ENCODE measurements around the gene SNX5. TPM values are rescaled to one million over a fixed set of nuclear protein-coding genes. Genes with fewer than 3 reads are reported as not detected.

SNX5 gene
- polyA plus RNA-seq, 4 donors: 67.8 to 295 (median 79.1) TPM

GRCh38 chr20:18001131-18001921, 32.7 kb upstream of the SNX5 start:
- no peak overlapping the region for H3K27ac ChIP-seq (ENCODE audit: low read depth in 1 of 3, low read length in 2 of 3)

GRCh38 chr20:17999566-17999965, 31.0 kb upstream of the SNX5 start:
- WGBS, 3 donors: 80 to 88% (median 88%) methylated on average over 4 of the region's 4 CpGs
- H3K4me1 ChIP-seq (ENCODE audit: control insufficient read depth in 3 of 3, insufficient read depth in 2 of 3, low read depth in 1 of 3, low read length in 2 of 3): peaks cover 0 to 8% (median 0%) of the 10 kb centered on the region in 3 donors
- no peak overlapping the region for H3K4me3 ChIP-seq (ENCODE audit: low read depth in 1 of 3, low read length in 3 of 3)
- no peaks in the 10 kb centered on the region for H3K27me3 ChIP-seq (ENCODE audit: control insufficient read depth in 3 of 3, insufficient read depth in 3 of 3, low read length in 3 of 3)
- no peaks in the 10 kb centered on the region for H3K9me3 ChIP-seq (ENCODE audit: control insufficient read depth in 2 of 2, insufficient read depth in 1 of 2, low read depth in 1 of 2, low read length in 1 of 2)
- DNase-seq: no peak
- FAIRE-seq: no peak
- no peak overlapping the region for H3K27ac ChIP-seq (ENCODE audit: low read depth in 1 of 3, low read length in 2 of 3)
- no peaks in the 10 kb centered on the region for H3K36me3 ChIP-seq (ENCODE audit: control insufficient read depth in 3 of 3, insufficient read depth in 2 of 3, low read depth in 1 of 3, low read length in 3 of 3)

More at GRCh38 chr20:18001131-18001921, 32.7 kb upstream of the SNX5 start:
- peak in 1 of 2 donors; percentile 24 for DNase-seq
- FAIRE-seq: no peak
- Histone ChIP-seq H3K4me1 (ENCODE audit: control insufficient read depth in 3 of 3, insufficient read depth in 2 of 3, low read depth in 1 of 3, low read length in 2 of 3) (peaks cover 0 to 16% (median 0%) of the 10 kb centered on the region in 3 donors), H3K36me3 (ENCODE audit: control insufficient read depth in 3 of 3, insufficient read depth in 2 of 3, low read depth in 1 of 3, low read length in 3 of 3) (no peaks in the 10 kb centered on the region), H3K9me3 (ENCODE audit: control insufficient read depth in 2 of 2, insufficient read depth in 1 of 2, low read depth in 1 of 2, low read length in 1 of 2) (no peaks in the 10 kb centered on the region), H3K4me3 (ENCODE audit: low read depth in 1 of 3, low read length in 3 of 3) (no peak overlapping the region), H3K27me3 (ENCODE audit: control insufficient read depth in 3 of 3, insufficient read depth in 3 of 3, low read length in 3 of 3) (no peaks in the 10 kb centered on the region)
- WGBS, 3 donors: 71 to 82% (median 75%) methylated on average over 10 of the region's 10 CpGs

DNA sequence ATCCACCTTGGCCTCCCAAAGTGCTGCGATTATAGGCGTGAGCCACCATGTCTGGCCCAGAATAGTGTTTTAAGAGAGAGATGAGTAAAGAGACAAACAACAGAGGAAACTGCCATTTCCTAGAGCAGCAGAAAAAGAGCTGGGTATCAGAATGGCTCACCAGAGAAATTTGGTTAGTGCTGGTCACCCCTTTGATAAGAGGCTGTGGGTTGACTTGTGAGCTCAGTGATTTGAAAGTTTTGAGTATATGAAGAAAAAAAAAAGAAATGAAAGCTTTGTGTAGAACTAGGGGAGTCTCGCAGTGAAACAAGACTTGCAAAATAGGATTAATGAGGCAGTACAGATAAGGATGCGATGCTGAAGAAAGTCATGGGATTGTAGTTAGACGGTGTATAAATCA, 29.9 kb upstream of the SNX5 start:
- no peak for DNase-seq
- H3K4me3 ChIP-seq (ENCODE audit: low read depth in 1 of 3, low read length in 3 of 3): no peak overlapping the region
- WGBS, 3 donors: 89 to 93% (median 93%) methylated on average over 5 of the region's 5 CpGs
- H3K9me3 ChIP-seq (ENCODE audit: control insufficient read depth in 2 of 2, insufficient read depth in 1 of 2, low read depth in 1 of 2, low read length in 1 of 2): no peaks in the 10 kb centered on the region
- H3K27ac ChIP-seq (ENCODE audit: low read depth in 1 of 3, low read length in 2 of 3): no peak overlapping the region
- H3K4me1 ChIP-seq (ENCODE audit: control insufficient read depth in 3 of 3, insufficient read depth in 2 of 3, low read depth in 1 of 3, low read length in 2 of 3): no peaks in the 10 kb centered on the region
- FAIRE-seq: no peak
- no peaks in the 10 kb centered on the region for H3K36me3 ChIP-seq (ENCODE audit: control insufficient read depth in 3 of 3, insufficient read depth in 2 of 3, low read depth in 1 of 3, low read length in 3 of 3)
- no peaks in the 10 kb centered on the region for H3K27me3 ChIP-seq (ENCODE audit: control insufficient read depth in 3 of 3, insufficient read depth in 3 of 3, low read length in 3 of 3)

DNA sequence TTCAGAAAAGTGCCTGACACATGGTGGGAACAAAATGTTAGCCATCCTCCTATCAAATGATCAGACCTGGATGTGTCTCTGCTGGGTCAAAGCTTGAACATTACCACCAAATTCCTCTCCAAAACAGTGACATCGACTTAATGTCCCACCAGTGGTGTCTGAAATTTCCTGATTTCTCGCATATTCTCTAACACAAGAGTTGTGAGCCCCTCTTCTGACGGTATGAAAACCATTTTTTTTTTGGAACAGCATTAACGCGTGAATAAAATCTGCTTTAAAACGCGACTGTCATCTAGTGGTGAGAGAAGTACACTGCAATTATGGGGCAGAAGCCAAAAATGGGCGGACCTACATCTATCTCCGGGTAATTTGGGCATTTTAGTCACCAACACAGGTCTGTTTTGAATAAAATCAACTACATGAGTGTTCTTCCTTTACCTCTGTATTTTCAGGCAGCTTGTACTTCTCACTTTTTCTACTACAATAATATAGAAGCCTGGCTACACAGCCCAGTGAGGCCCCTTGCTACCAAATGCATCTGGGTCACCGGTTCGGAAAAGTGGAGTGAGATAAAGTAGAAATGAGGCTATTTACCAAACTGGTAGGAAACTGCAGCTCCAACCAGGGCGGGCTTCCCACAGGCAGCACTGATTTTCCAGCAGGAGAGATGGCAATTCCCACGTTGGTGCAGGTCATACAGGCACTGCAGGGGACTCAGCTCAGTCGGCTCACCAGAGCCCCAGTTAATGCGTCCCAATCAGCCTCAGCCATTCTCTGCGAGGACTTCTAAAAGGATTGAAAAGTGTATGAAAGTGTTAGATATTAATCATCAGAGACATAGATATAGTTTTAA, 27.6 kb upstream of the SNX5 start:
- DNase-seq (peak; percentile 57 to 64), FAIRE-seq (no peak)
- Histone ChIP-seq H3K4me3 (ENCODE audit: low read depth in 1 of 3, low read length in 3 of 3) (no peak overlapping the region), H3K27ac (ENCODE audit: low read depth in 1 of 3, low read length in 2 of 3) (no peak overlapping the region), H3K27me3 (ENCODE audit: control insufficient read depth in 3 of 3, insufficient read depth in 3 of 3, low read length in 3 of 3) (no peaks in the 10 kb centered on the region), H3K36me3 (ENCODE audit: control insufficient read depth in 3 of 3, insufficient read depth in 2 of 3, low read depth in 1 of 3, low read length in 3 of 3) (no peaks in the 10 kb centered on the region), H3K9me3 (ENCODE audit: control insufficient read depth in 2 of 2, insufficient read depth in 1 of 2, low read depth in 1 of 2, low read length in 1 of 2) (no peaks in the 10 kb centered on the region), H3K4me1 (ENCODE audit: control insufficient read depth in 3 of 3, insufficient read depth in 2 of 3, low read depth in 1 of 3, low read length in 2 of 3) (no peaks in the 10 kb centered on the region)
- WGBS, 3 donors: 21 to 28% (median 26%) methylated on average over 16 of the region's 16 CpGs

GRCh38 chr20:17993546-17993945, 25.0 kb upstream of the SNX5 start:
- WGBS, 3 donors: 89 to 93% (median 92%) methylated on average over 3 of the region's 3 CpGs
- H3K36me3 ChIP-seq (ENCODE audit: control insufficient read depth in 3 of 3, insufficient read depth in 2 of 3, low read depth in 1 of 3, low read length in 3 of 3): peaks cover 0 to 16% (median 6%) of the 10 kb centered on the region in 3 donors
- no peaks in the 10 kb centered on the region for H3K27me3 ChIP-seq (ENCODE audit: control insufficient read depth in 3 of 3, insufficient read depth in 3 of 3, low read length in 3 of 3)
- H3K27ac ChIP-seq (ENCODE audit: low read depth in 1 of 3, low read length in 2 of 3): no peak overlapping the region
- DNase-seq (no peak), FAIRE-seq (no peak)
- no peaks in the 10 kb centered on the region for H3K4me1 ChIP-seq (ENCODE audit: control insufficient read depth in 3 of 3, insufficient read depth in 2 of 3, low read depth in 1 of 3, low read length in 2 of 3)
- H3K4me3 ChIP-seq (ENCODE audit: low read depth in 1 of 3, low read length in 3 of 3): no peak overlapping the region
- no peaks in the 10 kb centered on the region for H3K9me3 ChIP-seq (ENCODE audit: control insufficient read depth in 2 of 2, insufficient read depth in 1 of 2, low read depth in 1 of 2, low read length in 1 of 2)

GRCh38 chr20:17992847-17993513, 24.4 kb upstream of the SNX5 start:
- WGBS, 3 donors: 59 to 66% (median 61%) methylated on average over 5 of the region's 5 CpGs
- no peak for FAIRE-seq
- Histone ChIP-seq H3K36me3 (ENCODE audit: control insufficient read depth in 3 of 3, insufficient read depth in 2 of 3, low read depth in 1 of 3, low read length in 3 of 3) (peaks cover 0 to 21% (median 6%) of the 10 kb centered on the region in 3 donors), H3K4me3 (ENCODE audit: low read depth in 1 of 3, low read length in 3 of 3) (no peak overlapping the region), H3K27ac (ENCODE audit: low read depth in 1 of 3, low read length in 2 of 3) (no peak overlapping the region), H3K4me1 (ENCODE audit: control insufficient read depth in 3 of 3, insufficient read depth in 2 of 3, low read depth in 1 of 3, low read length in 2 of 3) (no peaks in the 10 kb centered on the region), H3K9me3 (ENCODE audit: control insufficient read depth in 2 of 2, insufficient read depth in 1 of 2, low read depth in 1 of 2, low read length in 1 of 2) (no peaks in the 10 kb centered on the region), H3K27me3 (ENCODE audit: control insufficient read depth in 3 of 3, insufficient read depth in 3 of 3, low read length in 3 of 3) (no peaks in the 10 kb centered on the region)
- no peak for DNase-seq

- H3K36me3 ChIP-seq (ENCODE audit: control insufficient read depth in 3 of 3, insufficient read depth in 2 of 3, low read depth in 1 of 3, low read length in 3 of 3): peaks cover 0 to 21% (median 6%) of the 10 kb centered on the region in 3 donors
- H3K27ac ChIP-seq (ENCODE audit: low read depth in 1 of 3, low read length in 2 of 3): no peak overlapping the region
- H3K4me3 ChIP-seq (ENCODE audit: low read depth in 1 of 3, low read length in 3 of 3): no peak overlapping the region
- WGBS, 3 donors: 60 to 77% (median 73%) methylated on average over 6 of the region's 6 CpGs
- no peak for FAIRE-seq
- no peaks in the 10 kb centered on the region for H3K9me3 ChIP-seq (ENCODE audit: control insufficient read depth in 2 of 2, insufficient read depth in 1 of 2, low read depth in 1 of 2, low read length in 1 of 2)
- H3K4me1 ChIP-seq (ENCODE audit: control insufficient read depth in 3 of 3, insufficient read depth in 2 of 3, low read depth in 1 of 3, low read length in 2 of 3): no peaks in the 10 kb centered on the region
- DNase-seq: no peak
- H3K27me3 ChIP-seq (ENCODE audit: control insufficient read depth in 3 of 3, insufficient read depth in 3 of 3, low read length in 3 of 3): no peaks in the 10 kb centered on the region
Observed at GRCh38 chr20:17992224-17992637, 23.6 kb upstream of the SNX5 start.

- FAIRE-seq: no peak
- Histone ChIP-seq H3K27ac (ENCODE audit: low read depth in 1 of 3, low read length in 2 of 3) (no peak overlapping the region), H3K4me1 (ENCODE audit: control insufficient read depth in 3 of 3, insufficient read depth in 2 of 3, low read depth in 1 of 3, low read length in 2 of 3) (peaks cover 0 to 7% (median 0%) of the 10 kb centered on the region in 3 donors), H3K27me3 (ENCODE audit: control insufficient read depth in 3 of 3, insufficient read depth in 3 of 3, low read length in 3 of 3) (no peaks in the 10 kb centered on the region), H3K4me3 (ENCODE audit: low read depth in 1 of 3, low read length in 3 of 3) (no peak overlapping the region), H3K36me3 (ENCODE audit: control insufficient read depth in 3 of 3, insufficient read depth in 2 of 3, low read depth in 1 of 3, low read length in 3 of 3) (peaks cover 0 to 28% (median 6%) of the 10 kb centered on the region in 3 donors), H3K9me3 (ENCODE audit: control insufficient read depth in 2 of 2, insufficient read depth in 1 of 2, low read depth in 1 of 2, low read length in 1 of 2) (no peaks in the 10 kb centered on the region)
- 90 to 94% (median 93%) methylated on average over 9 to 10 of the region's 10 CpGs for WGBS, 3 donors
- no peak for DNase-seq
Observed at GRCh38 chr20:17990278-17990972, 21.8 kb upstream of the SNX5 start.

Measured in small intestine (tissue), 7 donors.